ENCODE data around the gene DIS3L2.
"Not testable (repeated sequence)": the region's sequence is repeated elsewhere in the genome, so short reads cannot be mapped to it uniquely, and the experiment has no call there.

DIS3L2 gene

GRCh38 chr2:232372231-232373208 lies 411.0 kb downstream of the DIS3L2 start:
- no peak for DNase-seq

DNA sequence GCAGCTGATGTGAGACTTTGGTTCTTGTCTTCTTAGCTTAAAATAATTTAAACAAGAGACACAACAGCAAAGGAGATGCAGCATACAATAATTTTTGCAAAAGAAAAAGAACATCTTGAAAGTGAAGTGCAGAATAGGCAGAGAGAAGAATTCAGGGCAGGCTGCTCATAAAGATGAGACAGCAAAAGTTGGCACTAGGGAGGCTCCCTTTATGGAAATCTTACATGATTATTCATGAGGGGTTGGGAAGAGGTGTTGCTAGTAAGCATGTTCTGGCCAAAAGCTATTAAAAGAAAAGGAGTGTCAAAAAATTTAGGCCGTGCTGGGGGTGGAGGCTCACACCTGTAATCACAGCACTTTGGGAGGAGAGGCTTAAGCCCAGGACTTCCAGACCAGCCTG lies 412.8 kb downstream of the DIS3L2 start:
- no peak for DNase-seq

GRCh38 chr2:232375164-232375563 lies 413.7 kb downstream of the DIS3L2 start:
- no peak for DNase-seq

- no peak for DNase-seq
Observed at GRCh38 chr2:232376260-232376659, 414.7 kb downstream of the DIS3L2 start.

GRCh38 chr2:232376713-232377112 lies 415.2 kb downstream of the DIS3L2 start:
- no peak for DNase-seq

GRCh38 chr2:232377319-232377718 lies 415.8 kb downstream of the DIS3L2 start:
- DNase-seq: no peak

- DNase-seq: no peak
Observed at GRCh38 chr2:232377841-232378734, 416.6 kb downstream of the DIS3L2 start.

- not testable (repeated sequence) for DNase-seq
Observed at GRCh38 chr2:232378735-232379151, 417.2 kb downstream of the DIS3L2 start, which contains the start of gene ALPP. Gene ALPP, plus strand, starts transcription at chr2:232378751. Its CDS starts 52 bp downstream, at chr2:232378803.

DNA sequence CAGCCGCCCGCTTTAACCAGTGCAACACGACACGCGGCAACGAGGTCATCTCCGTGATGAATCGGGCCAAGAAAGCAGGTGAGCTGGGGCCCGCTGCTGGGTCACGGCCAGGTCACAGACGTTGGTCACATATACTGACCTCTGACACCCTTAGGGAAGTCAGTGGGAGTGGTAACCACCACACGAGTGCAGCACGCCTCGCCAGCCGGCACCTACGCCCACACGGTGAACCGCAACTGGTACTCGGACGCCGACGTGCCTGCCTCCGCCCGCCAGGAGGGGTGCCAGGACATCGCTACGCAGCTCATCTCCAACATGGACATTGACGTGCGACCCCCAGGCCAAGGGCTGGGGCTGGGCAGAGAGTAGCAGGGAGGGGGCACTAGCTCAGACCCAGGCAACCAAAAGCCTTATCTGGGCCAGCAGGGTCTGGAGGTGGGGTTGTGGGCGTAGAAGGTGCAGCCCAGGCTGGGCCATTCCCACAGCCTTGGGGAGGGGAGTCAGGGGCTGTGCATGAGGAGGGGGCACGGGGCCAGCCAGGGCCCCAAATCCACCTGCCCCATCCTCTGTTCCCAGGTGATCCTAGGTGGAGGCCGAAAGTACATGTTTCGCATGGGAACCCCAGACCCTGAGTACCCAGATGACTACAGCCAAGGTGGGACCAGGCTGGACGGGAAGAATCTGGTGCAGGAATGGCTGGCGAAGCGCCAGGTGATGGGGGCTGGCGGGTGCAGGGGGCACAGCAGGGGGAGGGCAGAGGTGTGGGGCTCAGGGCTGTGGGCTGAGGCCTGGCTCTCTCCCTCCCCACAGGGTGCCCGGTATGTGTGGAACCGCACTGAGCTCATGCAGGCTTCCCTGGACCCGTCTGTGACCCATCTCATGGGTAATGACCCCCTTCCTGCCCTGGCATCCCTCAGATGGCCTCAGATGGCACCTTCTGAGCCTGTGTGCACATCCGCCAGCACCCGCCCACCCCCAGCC lies 418.4 kb downstream of the DIS3L2 start:
- not testable (repeated sequence) for DNase-seq

DNA sequence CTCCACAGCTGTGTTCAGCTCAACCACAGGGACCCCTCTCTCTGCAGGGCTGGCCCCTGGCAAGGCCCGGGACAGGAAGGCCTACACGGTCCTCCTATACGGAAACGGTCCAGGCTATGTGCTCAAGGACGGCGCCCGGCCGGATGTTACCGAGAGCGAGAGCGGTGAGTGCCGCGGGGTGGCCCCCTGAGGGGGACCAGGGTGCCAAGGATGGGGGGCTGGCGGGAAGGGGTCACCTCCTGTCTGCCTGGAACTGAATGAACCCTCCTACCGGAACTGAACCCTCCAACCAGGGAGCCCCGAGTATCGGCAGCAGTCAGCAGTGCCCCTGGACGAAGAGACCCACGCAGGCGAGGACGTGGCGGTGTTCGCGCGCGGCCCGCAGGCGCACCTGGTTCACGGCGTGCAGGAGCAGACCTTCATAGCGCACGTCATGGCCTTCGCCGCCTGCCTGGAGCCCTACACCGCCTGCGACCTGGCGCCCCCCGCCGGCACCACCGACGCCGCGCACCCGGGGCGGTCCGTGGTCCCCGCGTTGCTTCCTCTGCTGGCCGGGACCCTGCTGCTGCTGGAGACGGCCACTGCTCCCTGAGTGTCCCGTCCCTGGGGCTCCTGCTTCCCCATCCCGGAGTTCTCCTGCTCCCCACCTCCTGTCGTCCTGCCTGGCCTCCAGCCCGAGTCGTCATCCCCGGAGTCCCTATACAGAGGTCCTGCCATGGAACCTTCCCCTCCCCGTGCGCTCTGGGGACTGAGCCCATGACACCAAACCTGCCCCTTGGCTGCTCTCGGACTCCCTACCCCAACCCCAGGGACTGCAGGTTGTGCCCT lies 419.9 kb downstream of the DIS3L2 start:
- DNase-seq: not testable (repeated sequence)

DNA sequence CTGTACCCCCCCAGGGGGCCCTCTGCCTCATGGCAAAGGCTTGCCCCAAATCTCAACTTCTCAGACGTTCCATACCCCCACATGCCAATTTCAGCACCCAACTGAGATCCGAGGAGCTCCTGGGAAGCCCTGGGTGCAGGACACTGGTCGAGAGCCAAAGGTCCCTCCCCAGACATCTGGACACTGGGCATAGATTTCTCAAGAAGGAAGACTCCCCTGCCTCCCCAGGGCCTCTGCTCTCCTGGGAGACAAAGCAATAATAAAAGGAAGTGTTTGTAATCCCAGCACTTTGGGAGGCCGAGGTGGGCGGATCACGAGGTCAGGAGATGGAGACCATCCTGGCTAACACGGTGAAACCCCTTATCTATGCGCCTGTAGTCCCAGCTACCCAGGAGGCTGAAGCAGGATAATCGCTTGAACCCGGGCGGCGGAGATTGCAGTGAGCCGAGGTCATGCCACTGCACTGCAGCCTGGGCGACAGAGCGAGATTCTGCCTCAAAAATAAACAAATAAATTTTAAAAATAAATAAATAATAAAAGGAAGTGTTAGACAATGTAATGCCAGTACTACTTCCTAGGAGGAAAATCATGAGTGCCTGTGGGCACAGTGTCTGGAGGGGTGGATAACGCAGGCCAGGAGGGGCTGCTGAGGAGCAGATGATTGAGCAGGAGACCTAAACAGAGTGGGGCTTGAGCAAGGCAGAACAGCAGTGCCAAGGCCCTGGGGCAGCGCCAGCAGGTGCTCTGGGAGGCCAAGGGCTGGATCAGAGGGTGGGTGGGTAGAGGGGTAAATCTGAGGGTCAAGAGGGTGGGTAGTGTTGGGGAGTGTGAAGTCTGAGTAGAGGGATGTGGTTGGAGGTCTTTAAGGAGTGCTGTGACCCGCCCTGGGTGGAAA lies 421.1 kb downstream of the DIS3L2 start:
- no peak for DNase-seq

GRCh38 chr2:232384466-232384865 lies 423.0 kb downstream of the DIS3L2 start:
- DNase-seq: no peak

DNA sequence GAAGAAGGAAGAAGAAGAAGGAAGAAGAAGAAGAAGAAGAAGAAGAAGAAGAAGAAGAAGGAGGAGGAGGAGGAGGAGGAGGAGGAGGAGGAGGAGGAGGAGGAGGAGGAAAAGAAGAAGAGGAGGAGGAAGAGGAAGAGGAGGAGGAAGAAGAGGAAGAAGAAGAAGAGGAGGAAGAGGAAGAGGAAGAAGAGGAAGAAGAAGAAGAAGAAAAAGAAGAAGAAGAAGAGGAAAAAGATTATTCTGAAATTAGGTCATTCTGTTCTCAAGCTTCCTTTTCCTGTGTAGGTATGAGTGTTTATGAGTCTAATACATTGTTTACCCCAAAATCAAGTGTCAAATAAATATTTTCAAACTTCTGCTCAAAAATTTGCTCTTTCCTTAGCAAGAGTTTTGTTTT lies 423.5 kb downstream of the DIS3L2 start:
- not testable (repeated sequence) for DNase-seq

DNA sequence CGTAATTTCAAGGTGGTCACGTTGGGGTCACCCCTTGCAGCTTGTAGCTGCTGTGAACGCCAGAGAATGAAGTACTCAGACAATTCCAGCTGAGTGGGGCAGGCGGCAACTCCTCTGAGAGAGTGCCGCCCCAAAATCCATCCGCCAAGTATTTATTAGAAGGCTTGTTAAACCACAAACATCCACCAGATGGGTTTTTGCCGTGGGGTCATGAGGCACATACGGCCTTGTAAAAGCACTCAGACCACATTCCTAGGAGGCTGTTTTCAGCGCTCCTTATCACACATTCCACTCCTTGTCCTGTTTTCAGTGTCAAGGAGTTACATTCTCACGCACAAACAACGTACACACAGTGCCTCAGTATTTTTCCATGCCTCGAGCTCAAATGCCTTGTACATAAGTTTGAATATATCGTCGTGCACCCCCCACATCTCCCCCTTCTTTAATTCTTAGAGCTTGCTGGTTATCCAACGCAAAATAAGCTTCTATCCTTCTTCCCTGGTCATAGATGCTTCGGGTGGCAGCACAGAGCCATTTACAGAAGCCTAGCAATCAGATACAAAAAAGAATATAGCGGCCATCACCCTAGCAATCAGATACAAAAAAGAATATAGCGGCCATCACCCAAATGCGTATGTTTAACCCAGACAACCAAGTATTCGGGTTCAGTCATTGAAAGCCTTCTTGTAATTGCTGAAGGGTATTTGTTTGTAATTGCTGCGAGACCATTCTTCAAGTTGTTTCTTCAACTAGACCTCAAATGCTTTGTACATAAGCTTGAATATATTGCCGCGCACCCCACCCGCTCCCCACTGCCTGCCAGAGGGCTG lies 424.4 kb downstream of the DIS3L2 start:
- DNase-seq: no peak

- DNase-seq: no peak
Observed at GRCh38 chr2:232386490-232386739, 424.9 kb downstream of the DIS3L2 start.
